ENCODE results near the gene EVA1B.

Gene EVA1B, protein sequence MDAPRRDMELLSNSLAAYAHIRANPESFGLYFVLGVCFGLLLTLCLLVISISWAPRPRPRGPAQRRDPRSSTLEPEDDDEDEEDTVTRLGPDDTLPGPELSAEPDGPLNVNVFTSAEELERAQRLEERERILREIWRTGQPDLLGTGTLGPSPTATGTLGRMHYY

DNA sequence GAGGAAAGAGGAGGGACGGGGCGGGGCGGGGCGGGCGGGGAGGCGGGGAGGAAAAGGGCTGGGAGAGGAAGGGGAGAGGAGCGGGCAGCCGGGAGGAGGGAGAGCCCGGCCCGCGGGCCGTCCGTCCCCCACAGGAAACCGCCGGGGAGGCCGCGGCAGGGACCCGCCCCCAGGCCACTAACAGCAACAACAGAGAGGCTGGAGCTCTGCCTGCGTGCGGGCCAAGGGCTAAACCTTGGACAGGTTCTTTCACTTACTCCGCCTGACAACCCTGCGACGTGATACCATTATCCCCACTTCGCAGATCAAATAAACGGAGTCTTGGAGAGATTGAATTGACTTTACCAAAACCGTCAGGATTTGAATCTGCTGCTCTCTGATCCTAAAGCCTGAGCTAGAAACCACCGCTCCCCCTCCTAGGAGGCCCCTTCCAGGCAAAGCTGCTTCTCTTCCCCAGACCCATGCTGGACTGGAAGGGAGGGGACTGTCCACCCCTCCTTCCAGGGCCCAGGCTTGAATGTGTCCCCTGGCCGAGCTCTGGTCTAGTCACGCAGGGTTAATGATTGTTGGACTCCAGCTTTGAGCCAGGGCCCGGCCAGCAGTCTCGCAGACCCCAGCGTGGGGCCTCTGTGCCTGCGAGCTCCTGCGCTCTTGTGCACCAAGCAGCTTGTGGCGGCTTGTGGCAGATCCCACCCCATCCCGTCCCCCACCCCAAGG lies at the start of gene EVA1B:
EVA1B (minus strand) TSS at position 10 of the 717 bp plus-strand sequence. CDS start 608 bp downstream, outside the sequence.
- DNase-seq, result no peak

DNA sequence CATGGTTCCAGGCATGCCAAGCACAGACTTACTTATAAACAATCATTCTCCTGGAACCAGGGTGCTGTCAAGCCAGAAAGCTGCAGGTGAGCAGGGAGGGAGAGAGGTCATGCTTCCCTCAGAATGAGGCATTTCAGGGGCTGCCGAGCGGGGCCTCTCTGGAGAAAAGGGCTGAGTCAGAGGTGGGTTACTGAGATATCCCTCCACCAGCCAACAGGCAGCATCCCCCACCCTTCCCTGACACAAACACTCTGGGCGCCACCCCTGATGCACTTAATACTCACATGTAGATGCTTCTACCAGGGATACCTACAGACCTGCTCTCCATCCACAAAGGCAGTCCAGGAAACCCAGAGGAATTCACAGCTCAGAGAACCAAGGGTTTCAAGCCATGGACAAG lies 49.2 kb upstream of the EVA1B start:
- no peak for DNase-seq

DNA sequence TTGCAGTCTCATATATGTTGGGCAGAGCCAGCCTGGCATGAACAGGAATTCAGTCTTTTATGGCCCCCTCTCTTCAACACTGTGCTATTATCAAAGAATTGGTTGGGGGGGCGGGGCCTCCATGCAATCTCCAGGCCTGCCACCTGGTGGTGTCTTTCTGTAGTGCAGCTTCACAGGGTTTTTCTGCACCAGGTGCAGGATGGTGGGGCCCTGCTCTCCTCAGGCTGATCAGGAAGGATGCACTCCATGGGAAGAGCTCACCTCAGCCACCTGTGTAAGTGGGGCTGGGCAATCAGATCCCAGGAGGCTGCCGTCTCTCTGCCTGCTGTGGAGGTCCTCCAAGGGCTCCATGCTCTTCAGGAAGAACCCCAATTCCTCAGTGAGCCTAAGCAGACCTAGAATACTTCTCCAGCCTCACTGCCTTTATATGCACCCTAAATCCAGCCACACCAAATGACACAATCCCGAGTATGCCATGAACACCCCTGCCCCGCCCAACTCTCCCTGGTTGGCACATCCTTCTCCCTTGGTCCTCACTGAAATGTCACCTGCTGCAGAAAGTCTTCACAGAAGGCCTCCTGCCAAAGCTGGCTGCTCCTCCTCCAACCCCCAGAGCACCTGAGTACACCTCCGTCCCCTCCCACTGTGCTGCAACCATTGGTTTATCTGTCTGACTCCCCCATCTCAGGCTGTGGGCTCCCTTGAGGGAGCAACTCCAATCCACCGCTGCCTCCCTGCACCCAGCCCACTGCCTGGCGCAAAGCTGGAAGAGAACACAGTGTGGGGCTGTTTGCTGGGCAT lies 45.8 kb upstream of the EVA1B start:
- peak; percentile 71 for DNase-seq

DNA sequence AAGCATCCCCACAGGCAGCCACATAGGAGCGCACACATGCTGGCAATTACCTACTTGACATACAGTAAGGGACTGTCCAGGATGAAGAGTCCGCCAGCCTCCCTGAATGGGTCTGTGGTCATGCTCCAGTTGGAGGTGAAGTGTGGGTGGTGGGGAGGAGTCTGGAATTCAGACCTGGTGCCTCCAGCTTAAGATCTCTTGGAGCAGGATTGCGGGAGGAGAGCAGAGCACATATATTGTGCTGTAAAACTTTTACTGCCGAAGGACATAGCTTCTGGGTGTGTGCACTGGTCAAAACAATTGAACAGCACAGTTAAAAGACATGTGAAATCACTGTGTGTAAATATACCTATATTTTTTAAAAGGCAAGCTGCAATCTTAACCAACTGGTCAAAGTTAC lies 44.4 kb upstream of the EVA1B start:
- no peak for DNase-seq

DNA sequence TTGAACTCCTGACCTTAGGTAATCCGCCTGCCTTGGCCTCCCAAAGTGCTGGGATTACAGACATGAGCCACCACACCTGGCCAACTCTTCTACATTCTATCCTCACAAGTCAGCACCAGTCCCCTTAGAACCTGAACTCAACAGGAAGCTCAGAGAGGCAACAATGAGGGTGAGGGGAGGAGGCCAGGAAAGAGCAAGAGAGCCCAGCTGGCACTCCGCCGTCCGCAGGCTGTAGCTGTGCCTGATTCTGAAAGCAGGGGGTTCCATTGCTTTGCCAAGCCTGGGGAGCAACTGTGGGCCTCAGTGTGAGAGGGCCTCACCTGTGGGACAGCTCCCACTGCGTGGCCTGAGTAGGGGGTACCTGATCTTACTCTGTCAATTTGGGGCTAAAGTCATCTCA lies 43.6 kb upstream of the EVA1B start:
- no peak for DNase-seq

DNA sequence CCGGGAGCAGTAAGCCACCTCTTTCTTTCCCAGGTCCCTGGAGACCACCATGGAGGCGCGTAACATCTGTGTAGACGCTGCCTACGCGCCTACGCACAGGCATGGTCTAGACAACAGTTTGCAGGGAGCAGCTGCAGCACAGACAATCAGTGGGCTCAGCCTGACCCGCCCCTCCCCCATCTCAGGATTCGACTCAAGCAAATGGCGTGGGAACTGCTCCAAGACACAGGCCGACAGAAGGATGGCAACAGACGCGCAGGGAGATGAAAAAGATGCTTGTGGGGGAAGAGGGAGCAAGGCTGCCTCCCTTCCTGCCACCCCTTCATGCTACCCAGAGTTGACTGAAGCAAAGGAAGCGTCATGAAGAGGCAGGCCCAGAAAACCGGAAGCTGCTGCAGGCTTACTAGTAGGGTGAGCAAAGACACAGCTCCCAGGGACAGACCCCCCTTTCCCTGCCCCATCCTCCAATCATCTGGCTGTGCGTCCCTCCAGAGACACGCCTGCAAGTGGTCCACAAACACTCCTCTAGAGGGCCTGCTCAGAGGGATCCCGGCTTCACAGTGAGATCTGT lies 42.7 kb upstream of the EVA1B start:
- DNase-seq, result no peak

DNA sequence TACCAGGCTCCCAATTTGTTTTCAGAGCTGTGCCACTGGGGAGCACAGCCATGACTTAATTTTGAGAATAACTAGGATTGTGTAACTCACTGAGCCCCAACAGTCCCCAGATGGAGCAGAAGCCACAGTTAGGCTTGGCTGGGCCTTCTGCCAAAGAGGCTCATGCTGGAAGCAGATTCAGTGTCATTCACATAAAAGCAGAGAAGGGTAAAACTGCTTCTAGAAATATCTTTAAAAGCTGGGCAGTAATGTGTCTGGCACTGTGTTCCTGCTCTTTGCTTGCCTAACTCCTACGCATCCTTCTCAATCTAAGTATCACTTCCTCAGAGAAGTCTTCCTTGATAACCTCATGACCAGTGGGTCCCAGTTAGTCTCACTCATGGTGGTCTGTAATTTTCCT lies 41.9 kb upstream of the EVA1B start:
- DNase-seq, result no peak

DNA sequence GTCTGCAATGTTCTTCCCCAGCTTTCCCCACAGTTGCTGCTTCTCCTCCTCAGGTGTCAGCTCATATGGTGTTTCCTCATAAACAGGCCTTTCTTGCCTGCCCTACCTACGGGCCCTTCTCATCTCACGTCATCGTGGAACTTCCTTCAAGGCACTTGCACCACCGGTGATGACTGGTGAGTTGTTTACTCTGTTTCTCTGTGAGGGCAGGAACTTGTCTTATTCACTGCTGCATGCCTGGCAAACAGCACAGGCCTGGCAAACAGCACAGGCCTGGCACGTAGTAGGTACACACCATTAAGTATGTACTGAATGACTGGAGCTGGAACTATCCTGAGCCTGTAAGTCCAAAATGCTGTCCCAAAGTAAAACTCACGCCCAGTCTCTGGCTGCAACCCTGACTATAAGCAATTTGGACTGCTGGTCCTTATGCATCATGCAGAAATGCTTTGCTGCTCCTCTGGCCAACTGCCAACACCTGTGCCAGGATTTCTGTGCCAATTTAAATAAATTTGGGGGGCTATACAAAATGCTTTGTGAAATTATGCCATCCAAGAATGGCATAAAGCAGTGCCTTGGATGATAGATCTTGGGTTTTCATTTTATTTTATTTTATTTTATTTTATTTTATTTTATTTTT lies 36.6 kb upstream of the EVA1B start:
- DNase-seq, result no peak

DNA sequence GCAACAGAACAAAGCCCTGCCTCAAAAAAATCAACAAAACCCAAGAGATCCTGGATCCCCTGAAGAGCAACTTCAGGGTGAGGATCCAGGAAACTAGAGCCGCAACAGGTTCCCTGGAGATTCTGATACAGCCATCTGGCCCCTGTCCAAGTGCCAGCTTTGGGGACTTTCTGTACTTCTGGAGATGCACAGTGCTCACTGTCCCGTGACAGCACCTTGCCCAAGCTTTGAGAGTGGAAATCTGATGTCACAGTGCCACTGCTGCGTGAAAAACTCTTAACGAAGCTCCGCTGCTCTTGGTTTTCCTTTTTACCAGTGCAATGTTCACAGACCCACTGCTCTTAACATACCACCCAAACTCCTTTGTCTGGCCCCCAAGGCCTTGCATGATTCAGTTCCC lies 35.9 kb upstream of the EVA1B start:
- no peak for DNase-seq

DNA sequence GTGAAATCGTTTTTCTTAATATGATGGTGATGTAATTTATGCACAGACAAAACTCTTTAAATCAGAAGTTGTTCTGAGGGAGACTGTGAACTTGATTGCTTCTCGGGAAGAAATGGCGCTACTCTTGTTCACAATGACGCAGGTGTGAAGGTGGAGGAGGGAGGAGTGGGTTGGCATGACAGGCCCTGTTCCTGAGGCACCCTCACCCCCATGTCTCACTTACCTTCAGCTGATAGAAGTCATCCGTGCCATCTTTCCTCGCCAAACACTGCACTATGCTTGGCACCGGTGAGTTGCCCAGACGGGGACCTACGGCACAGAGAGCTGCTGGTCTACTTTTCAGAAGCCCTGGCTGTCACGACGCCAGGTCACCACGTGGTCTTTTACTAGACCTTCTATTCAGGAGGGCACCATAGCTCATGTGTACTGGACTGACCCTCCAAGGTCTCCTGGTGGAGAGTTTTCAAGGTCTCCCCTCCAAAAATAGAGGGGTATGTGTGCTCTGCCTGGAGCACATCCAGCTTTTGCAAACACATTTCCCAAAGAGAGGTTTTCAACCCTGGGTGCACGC lies 35.2 kb upstream of the EVA1B start:
- no peak for DNase-seq

DNA sequence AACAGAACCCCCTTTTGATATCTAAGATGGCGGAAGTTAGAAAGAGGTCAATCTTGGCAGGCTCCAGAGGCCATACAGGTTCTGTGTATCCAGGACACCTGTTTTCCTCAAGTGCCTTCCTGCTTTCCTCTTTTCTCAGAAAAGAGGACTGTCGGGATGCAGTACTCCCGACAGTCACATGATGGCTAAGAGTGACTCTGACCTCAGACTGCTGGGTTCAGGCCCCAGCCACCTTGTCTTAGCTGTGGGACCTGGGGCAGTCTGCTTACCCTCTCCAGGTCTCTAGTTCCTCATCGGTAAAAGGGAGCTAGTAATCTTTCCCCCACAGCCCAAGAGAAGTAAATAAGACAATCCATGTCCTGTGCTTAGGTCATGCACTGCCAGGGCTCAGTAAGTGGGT lies 32.4 kb upstream of the EVA1B start:
- no peak for DNase-seq

DNA sequence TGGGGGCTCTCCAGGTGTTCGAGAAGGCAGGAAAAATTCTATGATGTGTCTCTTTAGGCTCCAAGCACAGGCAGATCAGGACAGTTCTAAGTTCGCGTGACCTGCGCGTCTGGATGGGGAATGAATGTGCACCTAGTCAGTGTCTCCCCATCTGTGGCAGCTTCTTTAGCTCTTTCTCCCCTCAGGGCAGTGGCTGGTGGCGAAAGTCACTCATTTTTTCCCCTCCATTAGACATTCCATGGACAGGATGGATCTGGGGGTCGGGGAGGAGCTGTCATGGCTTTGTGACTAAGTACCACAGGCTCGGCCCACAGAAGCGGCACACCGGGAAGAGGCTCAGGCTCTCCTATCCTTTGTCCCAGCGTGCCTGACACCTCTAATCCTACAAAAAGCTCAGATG lies 31.0 kb upstream of the EVA1B start:
- no peak for DNase-seq

DNA sequence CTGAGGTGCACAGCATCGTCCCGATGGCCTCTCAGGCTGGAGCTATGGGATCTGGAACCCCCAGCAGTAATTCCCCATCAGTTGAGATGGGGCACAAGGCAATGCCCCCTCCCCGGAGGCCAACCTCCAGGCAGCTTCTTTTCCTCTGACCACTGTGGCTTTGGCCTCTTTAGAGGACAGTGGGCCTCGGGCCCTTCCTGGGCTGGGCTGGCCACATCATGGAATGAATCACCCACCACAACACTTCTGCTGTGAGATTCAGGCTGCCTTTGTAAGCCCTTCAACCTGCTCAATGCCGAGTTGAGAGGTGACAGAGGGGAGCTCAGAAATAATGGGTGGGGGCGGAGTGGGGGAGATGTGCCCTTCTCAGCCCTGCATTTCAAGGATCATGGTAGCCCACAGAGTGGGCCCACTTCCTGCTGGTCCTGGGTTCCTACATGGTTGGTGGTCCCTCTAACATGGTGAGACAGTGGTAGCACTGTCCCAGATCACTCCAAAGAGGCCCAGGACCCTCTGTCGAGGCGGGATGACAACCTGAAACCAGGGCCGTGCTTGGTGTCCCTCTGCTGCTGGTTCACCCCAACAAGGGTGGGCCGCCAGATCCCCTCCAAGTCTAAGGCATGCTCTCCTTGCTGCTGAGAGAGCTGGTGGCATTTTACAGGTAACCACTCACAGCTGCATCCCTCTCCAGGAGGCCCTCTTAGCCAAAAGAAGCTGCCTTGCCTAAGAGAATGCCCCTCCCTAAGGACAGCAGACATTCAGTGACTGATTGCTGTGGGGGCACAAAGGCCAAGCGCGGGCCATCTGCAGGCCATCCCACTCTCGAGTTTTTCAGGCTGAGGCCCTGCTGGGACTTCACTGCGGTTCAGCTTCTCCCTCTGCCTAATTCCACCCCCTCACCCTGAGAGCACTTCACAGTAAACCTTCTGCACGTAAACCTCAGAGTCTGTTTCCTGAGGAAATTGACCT lies 29.7 kb upstream of the EVA1B start:
- DNase-seq, result no peak

DNA sequence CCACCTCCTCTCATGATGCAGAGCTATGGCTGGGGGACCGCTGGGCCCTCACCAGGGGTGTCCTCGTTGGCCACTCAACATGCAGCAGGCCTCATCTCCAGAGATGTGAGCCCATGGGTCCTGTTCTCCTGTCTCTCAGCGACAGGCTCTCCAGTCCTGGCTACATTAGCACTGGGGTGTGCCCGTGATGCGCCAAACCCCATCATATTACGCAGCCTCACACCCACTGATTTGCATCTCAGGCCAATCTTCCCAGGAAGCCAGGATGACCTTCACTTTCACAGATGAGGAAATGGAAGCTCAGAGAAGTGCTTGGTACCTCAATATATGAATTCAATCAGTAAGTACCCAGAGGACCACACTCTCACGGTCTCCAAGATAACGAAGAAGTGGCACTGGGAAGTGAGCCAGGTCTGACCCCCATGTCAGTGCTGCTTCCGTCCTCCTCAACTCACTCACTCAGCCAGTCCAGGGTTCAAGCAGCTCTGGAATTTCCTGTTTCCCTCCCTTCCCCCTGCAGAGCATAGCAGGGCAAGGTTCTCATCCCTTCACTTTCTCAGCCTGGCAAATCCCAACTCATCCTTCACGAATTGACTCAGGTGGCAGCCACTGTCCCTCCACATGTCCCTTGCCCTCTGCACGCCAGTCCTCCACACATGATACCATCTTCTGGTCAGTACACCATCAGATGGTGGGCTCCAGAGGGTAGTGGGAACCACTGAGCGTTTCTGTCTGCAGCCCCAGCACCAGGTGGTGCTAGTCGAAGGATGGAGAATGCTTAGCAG lies 28.9 kb upstream of the EVA1B start:
- DNase-seq, result no peak

DNA sequence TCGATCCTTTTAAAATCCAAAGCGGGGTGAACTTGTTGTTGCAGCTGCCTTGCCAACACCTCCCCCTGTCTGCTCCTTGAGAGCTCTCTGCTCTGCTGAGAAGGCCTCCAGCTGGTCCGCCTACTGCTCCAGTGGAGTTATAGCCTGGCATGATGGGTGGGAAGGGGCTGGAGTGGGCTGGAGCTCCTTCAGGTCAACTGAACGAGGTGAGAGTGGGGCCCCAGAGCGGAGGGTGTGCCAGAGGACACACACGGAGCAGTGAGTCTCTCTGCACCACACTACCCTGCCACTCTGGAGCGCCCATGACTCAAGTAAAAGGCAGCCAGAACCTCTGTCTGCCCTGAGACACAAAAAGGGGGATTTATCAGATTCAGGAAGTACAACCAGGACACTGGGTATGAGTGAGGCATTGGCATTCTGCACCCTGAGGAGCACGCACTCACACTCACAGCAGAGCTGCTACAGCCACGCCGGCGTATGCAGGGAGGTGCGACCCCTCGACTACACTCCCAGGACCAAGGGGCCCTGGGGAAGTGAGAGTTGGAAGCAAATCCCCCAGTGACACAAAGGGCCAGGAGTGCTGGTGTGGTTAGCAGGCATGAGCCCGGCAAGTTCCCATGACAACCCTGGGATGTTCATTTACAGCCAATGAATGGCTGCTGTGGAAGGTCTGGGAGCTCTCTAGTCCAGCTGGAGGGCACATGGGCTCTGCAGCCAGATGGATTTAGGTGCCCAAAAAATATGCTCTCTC lies 28.0 kb upstream of the EVA1B start:
- no peak for DNase-seq

DNA sequence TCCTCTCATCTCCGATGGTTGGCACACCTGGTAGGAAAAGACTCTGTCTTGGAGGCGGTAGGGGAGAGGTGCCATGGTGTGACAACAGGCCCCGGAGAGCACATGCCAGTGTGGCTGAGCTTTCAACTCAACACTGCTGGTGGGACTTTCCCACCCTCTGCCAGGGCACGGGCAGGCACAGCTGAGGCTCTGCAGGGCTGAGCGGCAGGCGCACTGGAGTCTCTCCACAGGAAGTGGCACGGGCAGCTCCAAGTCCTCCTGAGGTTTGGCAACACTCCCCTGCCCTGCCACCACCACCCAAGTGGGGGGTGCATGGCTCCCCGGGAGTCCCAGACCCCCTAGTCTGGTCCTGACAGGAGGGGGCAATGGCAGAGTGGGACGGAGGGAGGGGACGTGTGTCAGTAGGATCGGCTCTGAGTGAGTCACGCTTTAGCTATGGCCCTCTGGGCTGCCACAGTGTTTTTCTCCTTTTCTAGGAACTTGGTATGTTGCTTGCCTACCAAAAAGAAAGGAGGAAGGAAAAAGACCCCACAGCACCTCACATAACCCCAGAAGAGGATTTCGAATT lies 27.3 kb upstream of the EVA1B start:
- DNase-seq, result no peak

DNA sequence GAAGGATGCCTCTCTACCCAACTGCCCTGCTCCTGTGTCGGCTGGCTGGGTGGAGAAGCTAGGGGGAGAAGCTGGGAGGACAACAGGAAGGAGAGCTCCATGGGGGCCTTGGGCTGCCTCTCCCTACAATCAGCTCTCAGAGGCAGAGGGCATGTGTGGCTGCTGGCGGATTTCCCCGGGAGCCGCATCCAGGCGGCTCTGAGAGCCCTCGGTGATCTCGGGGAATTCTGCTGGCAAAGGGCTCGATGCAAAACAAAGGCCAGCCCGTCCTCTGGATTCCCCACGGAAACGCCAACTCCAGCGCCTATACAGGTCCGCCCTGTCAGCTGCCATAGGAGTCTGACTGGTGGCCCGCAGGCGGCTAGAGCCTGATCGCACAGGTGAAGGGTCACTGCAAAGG lies 26.4 kb upstream of the EVA1B start:
- DNase-seq, result no peak

DNA sequence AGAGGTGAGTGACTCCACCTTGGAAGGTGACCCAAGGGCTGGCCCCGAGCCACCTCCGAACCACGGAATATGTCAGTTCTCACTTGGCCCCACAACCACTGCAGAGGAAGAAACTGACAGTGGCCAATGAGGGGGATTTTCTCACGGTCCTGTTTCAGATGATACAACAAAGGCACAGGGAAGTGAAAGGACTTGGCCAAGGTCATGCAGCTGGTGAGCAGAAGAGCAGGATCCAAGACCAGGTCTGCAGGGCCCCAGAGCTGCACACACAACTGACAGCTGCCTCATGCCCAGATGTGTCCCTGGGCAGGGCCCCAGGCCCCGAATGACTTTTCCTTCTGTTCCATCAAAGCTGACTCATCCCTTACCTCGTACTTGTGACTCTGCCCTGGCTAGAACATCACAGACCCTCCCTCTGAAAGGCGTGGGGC lies 25.8 kb upstream of the EVA1B start:
- no peak for DNase-seq

DNA sequence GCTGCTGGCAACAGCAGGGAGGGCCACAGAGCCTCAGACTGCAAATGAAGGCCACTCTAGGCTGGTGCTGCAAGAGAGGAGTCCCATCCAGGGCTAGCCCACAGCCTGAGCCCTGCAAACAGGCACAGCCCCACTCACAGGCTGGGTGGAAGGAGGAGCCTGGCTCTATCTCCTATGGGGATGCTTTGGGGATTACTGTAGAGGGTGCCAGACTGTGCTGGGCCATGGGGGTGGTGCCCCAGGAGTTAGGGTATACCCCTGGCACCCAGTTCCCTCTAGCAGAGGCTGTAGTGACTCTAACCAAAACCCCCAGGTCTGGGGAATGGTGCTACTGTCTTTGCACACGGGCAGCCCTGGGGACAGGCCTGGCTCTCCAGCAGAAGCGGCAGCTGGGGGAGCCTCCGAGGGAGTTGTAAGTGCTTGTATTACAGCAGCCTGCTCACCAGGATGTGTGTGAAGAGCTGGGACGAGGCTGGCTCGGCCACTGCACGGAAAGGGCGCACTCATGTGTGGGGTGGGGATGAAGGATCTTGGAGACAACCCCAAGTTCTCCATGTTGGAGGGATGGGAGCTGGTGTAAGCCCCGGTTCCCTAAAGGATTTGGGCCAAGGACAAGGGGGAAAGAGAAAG lies 23.4 kb upstream of the EVA1B start:
- no peak for DNase-seq
